ENCODE results near the gene SNPH. TPM values are rescaled to one million over a fixed set of nuclear protein-coding genes. Genes with fewer than 3 reads are reported as not detected.

SNPH gene
- total and polyA plus RNA-seq, 4 donors = 0.04 to 0.50 (median 0.21) TPM

DNA sequence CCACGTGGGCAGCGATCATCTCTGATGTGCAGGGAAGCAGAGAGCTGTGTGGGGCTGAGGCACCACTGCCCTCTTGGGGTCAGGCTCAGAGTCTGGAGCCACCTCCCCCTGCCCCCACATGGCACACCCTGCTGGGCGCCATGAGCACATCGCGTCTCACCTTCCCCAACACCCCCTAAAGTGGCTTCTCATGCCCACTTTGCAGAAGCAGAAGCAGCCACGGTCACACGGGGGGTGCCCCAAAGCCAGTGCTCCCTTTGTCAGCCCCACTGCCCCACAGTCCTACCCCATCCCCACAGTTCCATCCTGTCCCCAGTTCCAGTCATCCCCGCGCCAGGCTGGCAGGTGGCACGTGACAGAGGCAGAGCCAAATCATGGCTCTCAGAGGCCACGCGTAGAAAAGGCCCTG lies 43.3 kb downstream of the SNPH start:
- Histone ChIP-seq H3K27ac (ENCODE audit: low read depth in 1 of 2, low read length in 2 of 2) (no peak overlapping the region), H3K4me1 (ENCODE audit: control insufficient read depth in 4 of 4, insufficient read depth in 4 of 4, low read length in 3 of 4) (peaks cover 0 to 5% (median 2%) of the 10 kb centered on the region in 4 donors), H3K4me3 (ENCODE audit: low read depth in 1 of 3, low read length in 3 of 3) (no peak overlapping the region), H3K9me3 (ENCODE audit: control insufficient read depth in 4 of 4, low read length in 3 of 4) (no peaks in the 10 kb centered on the region), H3K27me3 (ENCODE audit: control insufficient read depth in 4 of 4, insufficient read depth in 4 of 4, low read length in 3 of 4) (no peaks in the 10 kb centered on the region), H3K36me3 (ENCODE audit: control insufficient read depth in 4 of 4, insufficient read depth in 3 of 4, low read depth in 1 of 4, low read length in 3 of 4) (peaks cover 0 to 3% (median 0%) of the 10 kb centered on the region in 4 donors), H3K9ac (ENCODE audit: low read depth in 1 of 2, low read length in 2 of 2) (no peak overlapping the region)
- WGBS = 94% methylated on average over 12 of the region's 12 CpGs
- no peak for DNase-seq (ENCODE audit: low spot score)
- TF ChIP-seq JUND (IDR thresholded peaks at IDR 0.05) (no peak), MAX (IDR thresholded peaks at IDR 0.05) (no peak), FOXA2 (IDR thresholded peaks at IDR 0.05) (no peak), HNF4G (IDR thresholded peaks at IDR 0.05) (no peak), GABPA (IDR thresholded peaks at IDR 0.05 in 1 of 2, conservative IDR thresholded peaks at IDR 0.05 in 1 of 2) (no peak), FOXA1 (IDR thresholded peaks at IDR 0.05) (no peak), NR2F2 (IDR thresholded peaks at IDR 0.05) (no peak), RXRA (IDR thresholded peaks at IDR 0.05) (no peak)
- TF ChIP-seq, protein P1, sequence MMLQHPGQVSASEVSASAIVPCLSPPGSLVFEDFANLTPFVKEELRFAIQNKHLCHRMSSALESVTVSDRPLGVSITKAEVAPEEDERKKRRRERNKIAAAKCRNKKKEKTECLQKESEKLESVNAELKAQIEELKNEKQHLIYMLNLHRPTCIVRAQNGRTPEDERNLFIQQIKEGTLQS (IDR thresholded peaks at IDR 0.05) = no peak

DNA sequence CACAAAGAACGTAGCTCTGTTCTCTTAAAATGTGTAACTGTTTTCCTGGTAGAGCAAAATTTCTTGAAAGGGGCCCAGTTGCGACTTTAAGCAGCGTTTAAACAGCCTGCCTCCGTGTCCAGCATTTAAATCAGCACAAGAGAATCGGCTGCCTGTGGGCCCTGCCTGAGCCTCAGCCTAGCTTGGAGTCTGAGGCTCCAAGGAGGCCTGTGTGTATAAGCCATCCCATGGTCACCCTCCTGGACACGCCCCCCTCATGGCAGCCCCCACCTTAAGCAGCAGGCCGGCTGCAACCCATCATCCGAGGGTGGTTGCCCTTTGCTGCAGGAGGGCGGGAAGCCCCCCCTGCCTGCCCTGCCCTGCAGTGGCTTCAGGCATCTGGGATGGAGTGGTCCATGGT lies 44.0 kb downstream of the SNPH start:
- no peak overlapping the region for H3K4me3 ChIP-seq (ENCODE audit: low read depth in 1 of 3, low read length in 3 of 3)
- peaks cover 0 to 5% (median 2%) of the 10 kb centered on the region in 4 donors for H3K4me1 ChIP-seq (ENCODE audit: control insufficient read depth in 4 of 4, insufficient read depth in 4 of 4, low read length in 3 of 4)
- no peaks in the 10 kb centered on the region for H3K27me3 ChIP-seq (ENCODE audit: control insufficient read depth in 4 of 4, insufficient read depth in 4 of 4, low read length in 3 of 4)
- no peak for DNase-seq (ENCODE audit: low spot score)
- 77% methylated on average over 9 of the region's 9 CpGs for WGBS
- TF ChIP-seq HNF4A (conservative IDR thresholded peaks at IDR 0.05) = no peak
- no peak for TF ChIP-seq NR2F2 (IDR thresholded peaks at IDR 0.05)
- TF ChIP-seq, protein P2, sequence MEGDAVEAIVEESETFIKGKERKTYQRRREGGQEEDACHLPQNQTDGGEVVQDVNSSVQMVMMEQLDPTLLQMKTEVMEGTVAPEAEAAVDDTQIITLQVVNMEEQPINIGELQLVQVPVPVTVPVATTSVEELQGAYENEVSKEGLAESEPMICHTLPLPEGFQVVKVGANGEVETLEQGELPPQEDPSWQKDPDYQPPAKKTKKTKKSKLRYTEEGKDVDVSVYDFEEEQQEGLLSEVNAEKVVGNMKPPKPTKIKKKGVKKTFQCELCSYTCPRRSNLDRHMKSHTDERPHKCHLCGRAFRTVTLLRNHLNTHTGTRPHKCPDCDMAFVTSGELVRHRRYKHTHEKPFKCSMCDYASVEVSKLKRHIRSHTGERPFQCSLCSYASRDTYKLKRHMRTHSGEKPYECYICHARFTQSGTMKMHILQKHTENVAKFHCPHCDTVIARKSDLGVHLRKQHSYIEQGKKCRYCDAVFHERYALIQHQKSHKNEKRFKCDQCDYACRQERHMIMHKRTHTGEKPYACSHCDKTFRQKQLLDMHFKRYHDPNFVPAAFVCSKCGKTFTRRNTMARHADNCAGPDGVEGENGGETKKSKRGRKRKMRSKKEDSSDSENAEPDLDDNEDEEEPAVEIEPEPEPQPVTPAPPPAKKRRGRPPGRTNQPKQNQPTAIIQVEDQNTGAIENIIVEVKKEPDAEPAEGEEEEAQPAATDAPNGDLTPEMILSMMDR (IDR thresholded peaks at IDR 0.05; ENCODE audit: low read depth, low read length, missing input control) = no peak
- no peak for TF ChIP-seq RAD21 (IDR thresholded peaks at IDR 0.05)
- TF ChIP-seq, protein P1 (IDR thresholded peaks at IDR 0.05) = no peak
- TF ChIP-seq TAF1 (conservative IDR thresholded peaks at IDR 0.05) = no peak
- no peak for TF ChIP-seq ZBTB33 (IDR thresholded peaks at IDR 0.05)
- no peak for TF ChIP-seq RXRA (IDR thresholded peaks at IDR 0.05)
- no peak overlapping the region for H3K9ac ChIP-seq (ENCODE audit: low read depth in 1 of 2, low read length in 2 of 2)
- H3K9me3 ChIP-seq (ENCODE audit: control insufficient read depth in 4 of 4, low read length in 3 of 4) = no peaks in the 10 kb centered on the region
- peaks cover 0 to 3% (median 0%) of the 10 kb centered on the region in 4 donors for H3K36me3 ChIP-seq (ENCODE audit: control insufficient read depth in 4 of 4, insufficient read depth in 3 of 4, low read depth in 1 of 4, low read length in 3 of 4)
- no peak overlapping the region for H3K27ac ChIP-seq (ENCODE audit: low read depth in 1 of 2, low read length in 2 of 2)

All from liver (tissue), 9 donors.